ENCODE measurements around the gene SMIM10L2A.
A peak's percentile ranks its signal among the peaks of the same experiment; 100 is the strongest.
"Not testable (repeated sequence)": the region's sequence is repeated elsewhere in the genome, so short reads cannot be mapped to it uniquely, and the experiment has no call there.

Gene SMIM10L2A

GRCh38 chrX:135454816-135455215 is 33.1 kb downstream of the SMIM10L2A start:
- no peak for DNase-seq (ENCODE audit: low spot score)

GRCh38 chrX:135461756-135462155 is 40.0 kb downstream of the SMIM10L2A start:
- not testable (repeated sequence) for DNase-seq (ENCODE audit: low spot score)

GRCh38 chrX:135463937-135464336 is 42.2 kb downstream of the SMIM10L2A start:
- DNase-seq (ENCODE audit: low spot score), result no peak

GRCh38 chrX:135476378-135476777 is 54.6 kb downstream of the SMIM10L2A start:
- DNase-seq (ENCODE audit: low spot score), result no peak

- peak; percentile 54 for DNase-seq (ENCODE audit: low spot score)
Measured at GRCh38 chrX:135477576-135477975, 55.8 kb downstream of the SMIM10L2A start.

All from ecto neural progenitor cell (in vitro differentiated cells).